HepG2 (cell line): Measurements from ENCODE around the gene BPIFB6. TPM values are rescaled to one million over a fixed set of nuclear protein-coding genes. Genes with fewer than 3 reads are reported as not detected.

Experiments
- ARID3A ChIP-seq: IDR thresholded peaks from 2 replicates; pipeline ENCODE4 v1.6.1; 2012; ENCODE audit warnings: low read depth, low read length, improper control_type of control experiment
- E2F5 ChIP-seq: sonication (generic); formaldehyde crosslinking; conservative IDR thresholded peaks from 2 replicates; pipeline ENCODE4 v1.4.0; 2020; ENCODE audit warnings: missing genetic modification reagents
- FLYWCH1 ChIP-seq: sonication (generic); formaldehyde crosslinking; IDR thresholded peaks from 2 replicates; pipeline ENCODE4 v1.8.1; 2023; ENCODE audit warnings: mild to moderate bottlenecking, missing genetic modification reagents
- HES4 ChIP-seq: sonication (generic); formaldehyde crosslinking; IDR thresholded peaks from 2 replicates; pipeline ENCODE4 v1.9.0; 2021; ENCODE audit warnings: mild to moderate bottlenecking, missing genetic modification reagents, borderline replicate concordance
- HNF4G ChIP-seq, 2 experiments: sonication (generic) in 1 of 2; formaldehyde crosslinking in 1 of 2; IDR thresholded peaks; 2 replicates each; pipeline versions ENCODE4 v1.4.0 to v1.6.1; 2011 to 2020; ENCODE audit warnings: borderline replicate concordance in 2 of 2, low read depth in 2 of 2, mild to moderate bottlenecking in 2 of 2, low read length in 1 of 2, missing genetic modification reagents in 1 of 2, moderate library complexity in 1 of 2
- IRF2 ChIP-seq: IDR thresholded peaks from 2 replicates; pipeline ENCODE4 v1.6.1; 2018; ENCODE audit warnings: missing genetic modification reagents, missing compliant biosample characterization
- KDM2A ChIP-seq: sonication (generic); formaldehyde crosslinking; IDR thresholded peaks from 2 replicates; pipeline ENCODE4 v1.4.0; 2020; ENCODE audit warnings: low read depth, missing genetic modification reagents, borderline replicate concordance
- PAXIP1 ChIP-seq: sonication (generic); formaldehyde crosslinking; conservative IDR thresholded peaks from 2 replicates; pipeline ENCODE4 v1.4.0; 2020; ENCODE audit warnings: mild to moderate bottlenecking, missing genetic modification reagents, moderate library complexity
- POLR2G ChIP-seq: fragments of 200-400 bp; formaldehyde crosslinking; IDR thresholded peaks from 2 replicates; pipeline ENCODE4 v1.6.1; 2018; ENCODE audit warnings: mild to moderate bottlenecking, low read depth, low read length, moderate library complexity
- SATB2 ChIP-seq: sonication (generic); formaldehyde crosslinking; IDR thresholded peaks from 2 replicates; pipeline ENCODE4 v1.5.0; 2020; ENCODE audit warnings: missing genetic modification reagents
- TBP ChIP-seq: sonication (generic); formaldehyde crosslinking; IDR thresholded peaks from 2 replicates; pipeline ENCODE4 v1.5.0; 2020; ENCODE audit warnings: missing genetic modification reagents
- THRA ChIP-seq: sonication (generic); formaldehyde crosslinking; IDR thresholded peaks from 2 replicates; pipeline ENCODE4 v1.4.0; 2020; ENCODE audit warnings: missing genetic modification reagents, borderline replicate concordance
- ZBTB49 ChIP-seq: sonication (generic); formaldehyde crosslinking; IDR thresholded peaks from 2 replicates; pipeline ENCODE4 v1.4.0; 2020; ENCODE audit warnings: missing genetic modification reagents, borderline replicate concordance
- ZIK1 ChIP-seq: sonication (generic); formaldehyde crosslinking; IDR thresholded peaks from 2 replicates; pipeline ENCODE4 v1.5.0; 2020; ENCODE audit warnings: mild to moderate bottlenecking, low read depth, missing genetic modification reagents, borderline replicate concordance
- ZMYM3 ChIP-seq: sonication (generic); formaldehyde crosslinking; IDR thresholded peaks from 2 replicates; pipeline ENCODE4 v1.5.1; 2020; ENCODE audit warnings: mild to moderate bottlenecking, missing genetic modification reagents
- ZNF317 ChIP-seq: sonication (generic); formaldehyde crosslinking; IDR thresholded peaks from 2 replicates; pipeline ENCODE4 v1.5.0; 2020; ENCODE audit warnings: mild to moderate bottlenecking, missing genetic modification reagents
- ZNF354B ChIP-seq: sonication (generic); formaldehyde crosslinking; IDR thresholded peaks from 2 replicates; pipeline ENCODE4 v1.8.0; 2022; ENCODE audit warnings: mild to moderate bottlenecking, missing genetic modification reagents
- polyA plus RNA-seq, 8 experiments: library from polyadenylated mRNA; depleted of rRNA in 3 of 8; stranded (reverse) in 7 of 8; unstranded in 1 of 8; fragments of >200 nt; fragmentation: Illumina TruSeq in 4 of 8; extraction: Trizol in 4 of 8; gene quantifications; 2 replicates each; pipeline versions ENCODE4 v1.2.1 to v1.2.3, GENCODE V29; 2011 to 2016; ENCODE audit warnings: low read depth in 4 of 8, missing spikeins in 1 of 8, mixed read lengths in 1 of 8; ENCODE audit not compliant: insufficient read depth in 1 of 8
- total RNA-seq, 5 experiments: library from RNA; depleted of rRNA; stranded (reverse); fragments of >200 nt; fragmentation: Illumina TruSeq; extraction: Trizol; gene quantifications; 2 replicates each; pipeline ENCODE4 v1.2.3, GENCODE V29; 2016; ENCODE audit warnings: low read depth in 1 of 5

The BPIFB6 gene
- total and polyA plus RNA-seq, 2 of the 13 experiments (the other 11 are each of a cell fraction or from before 2014, with no cell fraction given) = 0.13 to 1.7 TPM

GRCh38 chr20:33027769-33028751 is 3.4 kb upstream of the BPIFB6 start (continued):
- TF ChIP-seq THRA (no peak), HES4 (CRISPR knock-in tag) (no peak), ARID3A (no peak), HNF4G (IDR thresholded peaks at IDR 0.05; ENCODE audit: borderline replicate concordance, low read depth, low read length) (no peak), HNF4G (CRISPR knock-in tag; IDR thresholded peaks at IDR 0.05; ENCODE audit: borderline replicate concordance, low read depth) (no peak), IRF2 (no peak; the same call in 1 of the 2 replicates), POLR2G (peak; percentile 72), SATB2 (no peak), ZIK1 (CRISPR knock-in tag) (no peak), ZMYM3 (CRISPR knock-in tag) (0 out of 2 replicates have a peak, but pooled peaks have one; percentile 44), TBP (CRISPR knock-in tag) (no peak), KDM2A (CRISPR knock-in tag) (peak; percentile 54; the same call in 1 of the 2 replicates), FLYWCH1 (CRISPR knock-in tag) (no peak), ZNF317 (CRISPR knock-in tag) (no peak), ZNF354B (no peak), ZBTB49 (no peak), E2F5 (CRISPR knock-in tag) (no peak), PAXIP1 (CRISPR knock-in tag) (no peak)
